OCI-LY3 (cell line): Measurements from ENCODE around the gene ASIC4.

Experiments used
- H2AFZ ChIP-seq: fragments of 200-600, 300-600 bp; shearing (Covaris generic); 2 replicates; pipeline ENCODE4 v1.6.0; 2014; ENCODE audit warnings: antibody characterized with exemption, low read depth, low read length
- H3K27ac ChIP-seq: fragments of 200-600, 300-600 bp; sonication (generic); 2 replicates; pipeline ENCODE4 v1.5.1; 2014; ENCODE audit warnings: mild to moderate bottlenecking, low read length, moderate library complexity, mixed read lengths
- H3K27me3 ChIP-seq: fragments of 200-600, 300-600 bp; sonication (generic); 2 replicates; pipeline ENCODE4 v1.6.1; 2014; ENCODE audit warnings: low read depth, low read length, mixed read lengths
- H3K36me3 ChIP-seq: fragments of 200-600, 300-600 bp; sonication (generic); replicated peaks from 2 replicates; pipeline ENCODE3; 2014; ENCODE audit warnings: low read depth, low read length, mixed read lengths
- H3K4me1 ChIP-seq: fragments of 300-600, 200-600 bp; sonication (generic); 2 replicates; pipeline ENCODE4 v1.6.1; 2014; ENCODE audit warnings: low read length, mixed read lengths
- H3K4me2 ChIP-seq: fragments of 200-600, 300-600 bp; sonication (generic); 2 replicates; pipeline ENCODE4 v1.6.1; 2014; ENCODE audit warnings: low read length, mixed read lengths
- H3K4me3 ChIP-seq: fragments of 300-600, 200-600 bp; sonication (generic); 2 replicates; pipeline ENCODE4 v1.5.1; 2014; ENCODE audit warnings: antibody characterized with exemption, mild to moderate bottlenecking, low read length, moderate library complexity
- H3K79me2 ChIP-seq: fragments of 300-600, 200-600 bp; shearing (Covaris generic); 2 replicates; pipeline ENCODE4 v1.6.1; 2014; ENCODE audit warnings: mild to moderate bottlenecking, low read length, mixed read lengths
- H3K9ac ChIP-seq: fragments of 300-600, 200-600 bp; shearing (Covaris generic); 2 replicates; pipeline ENCODE4 v1.6.0; 2014; ENCODE audit warnings: mild to moderate bottlenecking, low read length, moderate library complexity
- H3K9me3 ChIP-seq: fragments of 200-600, 300-600 bp; shearing (Covaris generic); 2 replicates; pipeline ENCODE4 v1.6.1; 2014; ENCODE audit warnings: low read length, mixed read lengths; ENCODE audit not compliant: insufficient read depth
- H4K20me1 ChIP-seq: fragments of 200-600, 300-600 bp; sonication (generic); 2 replicates; pipeline ENCODE4 v1.6.1; 2016; ENCODE audit warnings: low read length, mixed read lengths; ENCODE audit not compliant: insufficient read depth
- CTCF ChIP-seq: fragments of 200-600, 300-600 bp; sonication (generic); IDR thresholded peaks from 2 replicates; pipeline ENCODE4 v1.5.1; 2014; ENCODE audit warnings: antibody characterized with exemption, low read length, low read depth
- EZH2phosphoT487 ChIP-seq: fragments of 200-600 bp; shearing (Covaris generic); IDR thresholded peaks from 2 replicates; pipeline ENCODE4 v1.6.1; 2018; ENCODE audit warnings: antibody characterized with exemption, mixed run types, low read depth

The ASIC4 gene

GRCh38 chr2:219501849-219502248, 12.4 kb upstream of the ASIC4 start:
- Histone ChIP-seq H3K9ac (no peak overlapping the region), H2AFZ (no peak overlapping the region), H3K79me2 (peaks cover 11% of the 10 kb centered on the region), H3K4me2 (no peak overlapping the region), H3K36me3 (no peaks in the 10 kb centered on the region), H3K4me1 (peaks cover 7% of the 10 kb centered on the region), H4K20me1 (no peaks in the 10 kb centered on the region), H3K27me3 (no peaks in the 10 kb centered on the region), H3K9me3 (no peaks in the 10 kb centered on the region), H3K4me3 (no peak overlapping the region), H3K27ac (no peak overlapping the region)
- TF ChIP-seq EZH2phosphoT487 = no peak
- no peak for TF ChIP-seq CTCF

GRCh38 chr2:219502618-219503017, 11.7 kb upstream of the ASIC4 start:
- Histone ChIP-seq H3K4me1 (peaks cover 7% of the 10 kb centered on the region), H3K36me3 (no peaks in the 10 kb centered on the region), H4K20me1 (no peaks in the 10 kb centered on the region), H3K9ac (no peak overlapping the region), H3K4me2 (no peak overlapping the region), H3K27me3 (no peaks in the 10 kb centered on the region), H3K27ac (no peak overlapping the region), H3K4me3 (no peak overlapping the region), H2AFZ (no peak overlapping the region), H3K79me2 (peaks cover 11% of the 10 kb centered on the region), H3K9me3 (no peaks in the 10 kb centered on the region)
- no peak for TF ChIP-seq CTCF
- TF ChIP-seq EZH2phosphoT487 = no peak

GRCh38 chr2:219505585-219505984, 8.7 kb upstream of the ASIC4 start:
- no peak overlapping the region for H3K4me3 ChIP-seq
- no peak overlapping the region for H3K27ac ChIP-seq
- TF ChIP-seq CTCF = no peak
- TF ChIP-seq EZH2phosphoT487 = no peak
- no peak overlapping the region for H2AFZ ChIP-seq
- H3K4me2 ChIP-seq = no peak overlapping the region
- H3K9me3 ChIP-seq = no peaks in the 10 kb centered on the region
- no peaks in the 10 kb centered on the region for H3K36me3 ChIP-seq
- H3K79me2 ChIP-seq = no peaks in the 10 kb centered on the region
- H3K27me3 ChIP-seq = no peaks in the 10 kb centered on the region
- H3K4me1 ChIP-seq = 0 out of 2 replicates have a peak, but pooled peaks cover 5% of the 10 kb centered on the region
- H3K9ac ChIP-seq = no peak overlapping the region
- H4K20me1 ChIP-seq = no peaks in the 10 kb centered on the region

GRCh38 chr2:219506153-219506801, 8.0 kb upstream of the ASIC4 start:
- 0 out of 2 replicates have a peak, but pooled peaks cover 5% of the 10 kb centered on the region for H3K4me1 ChIP-seq
- no peaks in the 10 kb centered on the region for H3K79me2 ChIP-seq
- H3K27me3 ChIP-seq = no peaks in the 10 kb centered on the region
- H3K9me3 ChIP-seq = no peaks in the 10 kb centered on the region
- no peak overlapping the region for H2AFZ ChIP-seq
- no peaks in the 10 kb centered on the region for H4K20me1 ChIP-seq
- no peak overlapping the region for H3K9ac ChIP-seq
- no peaks in the 10 kb centered on the region for H3K36me3 ChIP-seq
- H3K4me3 ChIP-seq = no peak overlapping the region
- TF ChIP-seq CTCF (no peak), EZH2phosphoT487 (no peak)
- no peak overlapping the region for H3K27ac ChIP-seq
- H3K4me2 ChIP-seq = no peak overlapping the region
